ENCODE results near the gene LCN12. TPM values are rescaled to one million over a fixed set of nuclear protein-coding genes. Genes with fewer than 3 reads are reported as not detected.
A peak's percentile ranks its signal among the peaks of the same experiment; 100 is the strongest.

Gene LCN12
- total and polyA plus RNA-seq, 11 donors = 0.46 to 23.7 (median 4.2) TPM

- Histone ChIP-seq H3K27me3 (no peaks in the 10 kb centered on the region), H3K27ac (peak overlapping the region in 3 of 12 donors; percentile 9 to 90 (median 65)), H3K4me3 (no peak overlapping the region), H3K4me1 (peaks cover 11 to 82% (median 62%) of the 10 kb centered on the region in 12 donors), H3K36me3 (peaks cover 0 to 33% (median 5%) of the 10 kb centered on the region in 9 donors), H3K9me3 (peaks cover 0 to 4% (median 0%) of the 10 kb centered on the region in 12 donors)
- TF ChIP-seq POLR2A (IDR thresholded peaks at IDR 0.05) = no peak
- TF ChIP-seq, protein P1, sequence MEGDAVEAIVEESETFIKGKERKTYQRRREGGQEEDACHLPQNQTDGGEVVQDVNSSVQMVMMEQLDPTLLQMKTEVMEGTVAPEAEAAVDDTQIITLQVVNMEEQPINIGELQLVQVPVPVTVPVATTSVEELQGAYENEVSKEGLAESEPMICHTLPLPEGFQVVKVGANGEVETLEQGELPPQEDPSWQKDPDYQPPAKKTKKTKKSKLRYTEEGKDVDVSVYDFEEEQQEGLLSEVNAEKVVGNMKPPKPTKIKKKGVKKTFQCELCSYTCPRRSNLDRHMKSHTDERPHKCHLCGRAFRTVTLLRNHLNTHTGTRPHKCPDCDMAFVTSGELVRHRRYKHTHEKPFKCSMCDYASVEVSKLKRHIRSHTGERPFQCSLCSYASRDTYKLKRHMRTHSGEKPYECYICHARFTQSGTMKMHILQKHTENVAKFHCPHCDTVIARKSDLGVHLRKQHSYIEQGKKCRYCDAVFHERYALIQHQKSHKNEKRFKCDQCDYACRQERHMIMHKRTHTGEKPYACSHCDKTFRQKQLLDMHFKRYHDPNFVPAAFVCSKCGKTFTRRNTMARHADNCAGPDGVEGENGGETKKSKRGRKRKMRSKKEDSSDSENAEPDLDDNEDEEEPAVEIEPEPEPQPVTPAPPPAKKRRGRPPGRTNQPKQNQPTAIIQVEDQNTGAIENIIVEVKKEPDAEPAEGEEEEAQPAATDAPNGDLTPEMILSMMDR (IDR thresholded peaks at IDR 0.05) = no peak
- WGBS, 4 donors = 92 to 97% (median 95%) methylated on average over 11 to 13 of the region's 13 CpGs
- ATAC-seq (no peak), DNase-seq (no peak)
- intact Hi-C loops (cut with DNase I) = loop anchor here in 5 of 10 donors (5.0 to 10.0 kb wide), 4 partner anchors 39 to 79 kb away; partner anchors contain the start of genes EDF1 (in 2 of the 5), TRAF2 (in 2 of the 5), MAMDC4 (in 1 of the 5) and PHPT1 (in 1 of the 5)
Observed at GRCh38 chr9:136926749-136927148, 25.3 kb upstream of the LCN12 start.

DNA sequence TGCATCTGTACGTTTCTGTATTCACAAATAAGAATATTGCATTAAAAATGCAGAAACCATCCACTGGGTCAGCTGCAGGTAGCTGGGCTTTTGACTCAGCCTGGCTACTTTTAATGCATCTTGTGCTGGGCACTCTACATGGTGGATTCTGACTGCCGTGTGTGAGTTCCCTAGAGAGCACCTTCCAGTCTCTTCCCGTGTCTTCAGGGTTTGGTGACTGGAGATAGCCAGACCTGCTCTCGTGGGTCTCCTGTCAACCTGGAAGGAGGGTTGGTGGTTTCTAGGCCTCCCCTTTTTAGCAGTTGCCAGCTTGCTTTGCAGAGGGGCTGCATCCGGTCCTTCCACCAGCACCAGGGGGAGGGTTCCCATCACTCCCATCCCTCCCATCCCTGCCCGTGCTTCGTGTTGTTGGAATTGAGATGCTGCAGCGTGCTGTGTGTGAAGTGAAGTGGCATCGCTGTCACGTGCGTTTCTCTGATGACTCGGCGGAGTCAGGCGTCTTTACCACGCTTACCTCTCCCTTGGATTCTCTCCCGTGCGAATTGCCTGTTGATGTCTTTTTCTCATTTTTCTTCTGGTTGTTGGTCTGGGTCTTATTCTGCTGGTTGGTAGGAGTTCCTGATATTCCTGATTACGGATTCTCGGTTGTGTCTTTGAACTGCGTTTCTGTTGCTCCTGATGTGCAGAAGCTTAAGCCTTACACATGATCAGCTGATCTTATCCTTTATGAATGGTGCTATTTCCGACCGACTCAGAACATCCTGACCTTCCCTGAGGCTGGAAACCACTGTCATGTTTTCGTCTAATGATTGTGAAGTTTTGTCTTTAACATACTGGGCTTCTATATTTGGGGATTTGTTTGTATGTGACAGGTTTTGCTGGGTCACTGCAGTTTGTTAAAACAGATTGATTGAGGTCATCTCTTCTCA lies 24.5 kb upstream of the LCN12 start:
- H3K36me3 ChIP-seq = peaks cover 0 to 27% (median 5%) of the 10 kb centered on the region in 9 donors
- intact Hi-C loops (cut with DNase I) = loop anchor here in 5 of 10 donors (5.0 to 10.0 kb wide), 4 partner anchors 40 to 80 kb away; partner anchors contain the start of genes EDF1 (in 2 of the 5), TRAF2 (in 2 of the 5), MAMDC4 (in 1 of the 5) and PHPT1 (in 1 of the 5)
- peak overlapping the region; percentile 55 to 96 (median 84) for H3K27ac ChIP-seq
- 64 to 68% (median 65%) methylated on average over 22 to 23 of the region's 23 CpGs for WGBS, 4 donors
- no peaks in the 10 kb centered on the region for H3K27me3 ChIP-seq
- DNase-seq (no peak), ATAC-seq (peak in 2 of 4 donors; percentile 28 to 36)
- H3K4me1 ChIP-seq = peaks cover 11 to 75% (median 58%) of the 10 kb centered on the region in 12 donors
- H3K4me3 ChIP-seq = peak overlapping the region in 5 of 12 donors; percentile 4 to 42 (median 17)
- H3K9me3 ChIP-seq = peaks cover 0 to 4% (median 0%) of the 10 kb centered on the region in 12 donors
- no peak for TF ChIP-seq POLR2A (IDR thresholded peaks at IDR 0.05)
- TF ChIP-seq, protein P1 (IDR thresholded peaks at IDR 0.05) = no peak

DNA sequence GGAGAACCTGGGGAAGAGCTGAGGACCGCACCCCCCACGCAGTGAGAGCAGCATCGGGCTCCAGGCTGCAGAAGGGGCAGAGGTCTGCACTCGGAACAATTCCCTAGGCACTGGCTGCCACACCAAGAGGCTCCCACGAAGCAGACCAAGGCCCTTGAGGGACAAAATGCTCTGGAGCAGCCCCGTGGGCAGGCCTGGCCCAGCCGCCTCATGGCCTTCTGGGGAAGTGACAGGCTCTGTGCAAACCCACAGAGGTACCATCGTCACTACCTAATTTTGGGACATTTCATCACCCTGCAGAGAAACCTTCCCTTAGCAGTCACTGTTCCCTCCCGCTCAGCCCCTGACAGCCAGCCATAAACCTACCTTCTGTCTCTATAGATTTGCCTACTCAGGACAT lies 23.5 kb upstream of the LCN12 start:
- H3K27me3 ChIP-seq = no peaks in the 10 kb centered on the region
- H3K27ac ChIP-seq = peak overlapping the region; percentile 55 to 96 (median 84)
- peak; percentile 87 to 91 (median 90) for ATAC-seq
- H3K4me1 ChIP-seq = peaks cover 11 to 67% (median 53%) of the 10 kb centered on the region in 12 donors
- peaks cover 0 to 4% (median 0%) of the 10 kb centered on the region in 12 donors for H3K9me3 ChIP-seq
- peaks cover 0 to 27% (median 4%) of the 10 kb centered on the region in 9 donors for H3K36me3 ChIP-seq
- peak overlapping the region in 6 of 12 donors; percentile 4 to 42 (median 17) for H3K4me3 ChIP-seq
- intact Hi-C loops (cut with DNase I) = loop anchor here in 5 of 10 donors (5.0 to 10.0 kb wide), 4 partner anchors 41 to 81 kb away; partner anchors contain the start of genes EDF1 (in 2 of the 5), TRAF2 (in 2 of the 5), MAMDC4 (in 1 of the 5) and PHPT1 (in 1 of the 5)
- peak; percentile 64 to 82 (median 67) for DNase-seq
- TF ChIP-seq, protein P1 (IDR thresholded peaks at IDR 0.05) = peak in 5 of 12 donors; percentile 14 to 31 (median 25)
- TF ChIP-seq POLR2A (IDR thresholded peaks at IDR 0.05) = no peak
- WGBS, 4 donors = 49 to 58% (median 53%) methylated on average over 7 to 9 of the region's 9 CpGs

Measured in heart left ventricle (tissue), 16 donors.